ENCODE results near the gene MARVELD1.

Gene MARVELD1

GRCh38 chr10:97744405-97745035 is 31.0 kb downstream of the MARVELD1 start:
- Histone ChIP-seq H3K79me2 (ENCODE audit: control insufficient read depth, insufficient read depth, low read length) (peaks cover 2% of the 10 kb centered on the region), H3K9ac (ENCODE audit: low read length) (no peak overlapping the region), H3K79me1 (ENCODE audit: low read length) (peaks cover 19% of the 10 kb centered on the region), H3K4ac (ENCODE audit: low read depth, low read length) (no peak overlapping the region), H3K18ac (ENCODE audit: low read length) (no peak overlapping the region), H2BK5ac (ENCODE audit: low read length) (no peak overlapping the region), H3K4me3 (ENCODE audit: low read length) (no peak overlapping the region), H4K8ac (ENCODE audit: low read depth, low read length) (no peak overlapping the region), H3K27ac (ENCODE audit: low read depth, low read length) (no peak overlapping the region), H3K27me3 (ENCODE audit: insufficient read depth, low read length, poor library complexity) (no peaks in the 10 kb centered on the region), H3K4me2 (ENCODE audit: low read length) (no peak overlapping the region), H4K5ac (ENCODE audit: low read length) (no peak overlapping the region), H3K23ac (ENCODE audit: low read length) (no peak overlapping the region), H2BK15ac (replicated peaks; ENCODE audit: low read depth) (no peak overlapping the region), H2AK5ac (ENCODE audit: low read length) (no peak overlapping the region), H3K36me3 (ENCODE audit: control insufficient read depth, insufficient read depth, low read length) (peaks cover 10% of the 10 kb centered on the region), H2BK120ac (ENCODE audit: low read depth, low read length) (no peak overlapping the region), H3K4me1 (ENCODE audit: control insufficient read depth, low read depth, low read length) (no peaks in the 10 kb centered on the region), H3K56ac (ENCODE audit: low read length) (no peak overlapping the region)
- no peak for DNase-seq
- WGBS (ENCODE audit: extremely low coverage, insufficient coverage, low lambda C conversion rate) = no CpG with 5 or more reads among the region's 15 CpGs

- no peak overlapping the region for H3K9ac ChIP-seq (ENCODE audit: low read length)
- no peaks in the 10 kb centered on the region for H3K4me1 ChIP-seq (ENCODE audit: control insufficient read depth, low read depth, low read length)
- peaks cover 13% of the 10 kb centered on the region for H3K36me3 ChIP-seq (ENCODE audit: control insufficient read depth, insufficient read depth, low read length)
- H3K4me2 ChIP-seq (ENCODE audit: low read length) = no peak overlapping the region
- no peak overlapping the region for H4K5ac ChIP-seq (ENCODE audit: low read length)
- no peak overlapping the region for H2BK5ac ChIP-seq (ENCODE audit: low read length)
- no peak overlapping the region for H3K23ac ChIP-seq (ENCODE audit: low read length)
- H3K27me3 ChIP-seq (ENCODE audit: insufficient read depth, low read length, poor library complexity) = no peaks in the 10 kb centered on the region
- no peak overlapping the region for H2BK120ac ChIP-seq (ENCODE audit: low read depth, low read length)
- no peak overlapping the region for H2BK15ac ChIP-seq (replicated peaks; ENCODE audit: low read depth)
- no peak overlapping the region for H4K8ac ChIP-seq (ENCODE audit: low read depth, low read length)
- no peak for DNase-seq
- no peak overlapping the region for H3K4me3 ChIP-seq (ENCODE audit: low read length)
- H3K79me2 ChIP-seq (ENCODE audit: control insufficient read depth, insufficient read depth, low read length) = no peaks in the 10 kb centered on the region
- H3K18ac ChIP-seq (ENCODE audit: low read length) = no peak overlapping the region
- no peak overlapping the region for H3K27ac ChIP-seq (ENCODE audit: low read depth, low read length)
- peaks cover 9% of the 10 kb centered on the region for H3K79me1 ChIP-seq (ENCODE audit: low read length)
- no peak overlapping the region for H3K56ac ChIP-seq (ENCODE audit: low read length)
- H3K4ac ChIP-seq (ENCODE audit: low read depth, low read length) = no peak overlapping the region
- no CpG with 5 or more reads among the region's 1 CpG for WGBS (ENCODE audit: extremely low coverage, insufficient coverage, low lambda C conversion rate)
- H2AK5ac ChIP-seq (ENCODE audit: low read length) = no peak overlapping the region
Observed at GRCh38 chr10:97747573-97747972, 34.0 kb downstream of the MARVELD1 start.

GRCh38 chr10:97748116-97748515 is 34.6 kb downstream of the MARVELD1 start:
- WGBS (ENCODE audit: extremely low coverage, insufficient coverage, low lambda C conversion rate) = no CpG with 5 or more reads among the region's 10 CpGs
- Histone ChIP-seq H3K4me2 (ENCODE audit: low read length) (no peak overlapping the region), H3K4me3 (ENCODE audit: low read length) (no peak overlapping the region), H2BK120ac (ENCODE audit: low read depth, low read length) (no peak overlapping the region), H3K79me2 (ENCODE audit: control insufficient read depth, insufficient read depth, low read length) (no peaks in the 10 kb centered on the region), H3K27me3 (ENCODE audit: insufficient read depth, low read length, poor library complexity) (no peaks in the 10 kb centered on the region), H3K23ac (ENCODE audit: low read length) (no peak overlapping the region), H3K79me1 (ENCODE audit: low read length) (peaks cover 6% of the 10 kb centered on the region), H3K4ac (ENCODE audit: low read depth, low read length) (no peak overlapping the region), H3K27ac (ENCODE audit: low read depth, low read length) (no peak overlapping the region), H2BK5ac (ENCODE audit: low read length) (no peak overlapping the region), H3K4me1 (ENCODE audit: control insufficient read depth, low read depth, low read length) (no peaks in the 10 kb centered on the region), H2BK15ac (replicated peaks; ENCODE audit: low read depth) (no peak overlapping the region), H3K56ac (ENCODE audit: low read length) (no peak overlapping the region), H2AK5ac (ENCODE audit: low read length) (no peak overlapping the region), H3K9ac (ENCODE audit: low read length) (no peak overlapping the region), H3K36me3 (ENCODE audit: control insufficient read depth, insufficient read depth, low read length) (peaks cover 13% of the 10 kb centered on the region), H4K8ac (ENCODE audit: low read depth, low read length) (no peak overlapping the region), H4K5ac (ENCODE audit: low read length) (no peak overlapping the region), H3K18ac (ENCODE audit: low read length) (no peak overlapping the region)
- DNase-seq = no peak

- H3K79me1 ChIP-seq (ENCODE audit: low read length) = no peaks in the 10 kb centered on the region
- H3K4me2 ChIP-seq (ENCODE audit: low read length) = no peak overlapping the region
- H4K8ac ChIP-seq (ENCODE audit: low read depth, low read length) = no peak overlapping the region
- H3K4me1 ChIP-seq (ENCODE audit: control insufficient read depth, low read depth, low read length) = no peaks in the 10 kb centered on the region
- H2BK120ac ChIP-seq (ENCODE audit: low read depth, low read length) = no peak overlapping the region
- H4K5ac ChIP-seq (ENCODE audit: low read length) = no peak overlapping the region
- H3K18ac ChIP-seq (ENCODE audit: low read length) = no peak overlapping the region
- H3K4ac ChIP-seq (ENCODE audit: low read depth, low read length) = no peak overlapping the region
- no peaks in the 10 kb centered on the region for H3K27me3 ChIP-seq (ENCODE audit: insufficient read depth, low read length, poor library complexity)
- peaks cover 21% of the 10 kb centered on the region for H3K36me3 ChIP-seq (ENCODE audit: control insufficient read depth, insufficient read depth, low read length)
- H3K9ac ChIP-seq (ENCODE audit: low read length) = no peak overlapping the region
- H3K23ac ChIP-seq (ENCODE audit: low read length) = no peak overlapping the region
- H2BK5ac ChIP-seq (ENCODE audit: low read length) = no peak overlapping the region
- no peak for DNase-seq
- no peak overlapping the region for H2AK5ac ChIP-seq (ENCODE audit: low read length)
- H3K4me3 ChIP-seq (ENCODE audit: low read length) = no peak overlapping the region
- H3K56ac ChIP-seq (ENCODE audit: low read length) = no peak overlapping the region
- no peaks in the 10 kb centered on the region for H3K79me2 ChIP-seq (ENCODE audit: control insufficient read depth, insufficient read depth, low read length)
- H2BK15ac ChIP-seq (replicated peaks; ENCODE audit: low read depth) = no peak overlapping the region
- H3K27ac ChIP-seq (ENCODE audit: low read depth, low read length) = no peak overlapping the region
- no CpG with 5 or more reads among the region's 18 CpGs for WGBS (ENCODE audit: extremely low coverage, insufficient coverage, low lambda C conversion rate)
Observed at GRCh38 chr10:97752956-97753355, 39.4 kb downstream of the MARVELD1 start.

GRCh38 chr10:97754726-97755125 is 41.2 kb downstream of the MARVELD1 start:
- Histone ChIP-seq H2BK120ac (ENCODE audit: low read depth, low read length) (no peak overlapping the region), H3K9ac (ENCODE audit: low read length) (no peak overlapping the region), H3K4me3 (ENCODE audit: low read length) (no peak overlapping the region), H3K27ac (ENCODE audit: low read depth, low read length) (no peak overlapping the region), H3K4me2 (ENCODE audit: low read length) (no peak overlapping the region), H3K18ac (ENCODE audit: low read length) (no peak overlapping the region), H2BK5ac (ENCODE audit: low read length) (no peak overlapping the region), H3K23ac (ENCODE audit: low read length) (no peak overlapping the region), H3K36me3 (ENCODE audit: control insufficient read depth, insufficient read depth, low read length) (peaks cover 16% of the 10 kb centered on the region), H2BK15ac (replicated peaks; ENCODE audit: low read depth) (no peak overlapping the region), H3K79me1 (ENCODE audit: low read length) (no peaks in the 10 kb centered on the region), H3K27me3 (ENCODE audit: insufficient read depth, low read length, poor library complexity) (no peaks in the 10 kb centered on the region), H3K79me2 (ENCODE audit: control insufficient read depth, insufficient read depth, low read length) (no peaks in the 10 kb centered on the region), H2AK5ac (ENCODE audit: low read length) (no peak overlapping the region), H3K56ac (ENCODE audit: low read length) (no peak overlapping the region), H4K5ac (ENCODE audit: low read length) (no peak overlapping the region), H3K4ac (ENCODE audit: low read depth, low read length) (no peak overlapping the region), H3K4me1 (ENCODE audit: control insufficient read depth, low read depth, low read length) (no peaks in the 10 kb centered on the region), H4K8ac (ENCODE audit: low read depth, low read length) (no peak overlapping the region)
- no CpG with 5 or more reads among the region's 4 CpGs for WGBS (ENCODE audit: extremely low coverage, insufficient coverage, low lambda C conversion rate)
- DNase-seq = no peak

GRCh38 chr10:97755718-97756117 is 42.2 kb downstream of the MARVELD1 start:
- Histone ChIP-seq H3K56ac (ENCODE audit: low read length) (no peak overlapping the region), H3K79me1 (ENCODE audit: low read length) (no peaks in the 10 kb centered on the region), H4K8ac (ENCODE audit: low read depth, low read length) (no peak overlapping the region), H2AK5ac (ENCODE audit: low read length) (no peak overlapping the region), H3K4me3 (ENCODE audit: low read length) (no peak overlapping the region), H3K79me2 (ENCODE audit: control insufficient read depth, insufficient read depth, low read length) (no peaks in the 10 kb centered on the region), H4K5ac (ENCODE audit: low read length) (no peak overlapping the region), H3K23ac (ENCODE audit: low read length) (no peak overlapping the region), H3K27ac (ENCODE audit: low read depth, low read length) (no peak overlapping the region), H2BK5ac (ENCODE audit: low read length) (no peak overlapping the region), H3K9ac (ENCODE audit: low read length) (no peak overlapping the region), H3K27me3 (ENCODE audit: insufficient read depth, low read length, poor library complexity) (no peaks in the 10 kb centered on the region), H3K18ac (ENCODE audit: low read length) (no peak overlapping the region), H3K4me2 (ENCODE audit: low read length) (no peak overlapping the region), H3K4me1 (ENCODE audit: control insufficient read depth, low read depth, low read length) (no peaks in the 10 kb centered on the region), H2BK15ac (replicated peaks; ENCODE audit: low read depth) (no peak overlapping the region), H2BK120ac (ENCODE audit: low read depth, low read length) (no peak overlapping the region), H3K4ac (ENCODE audit: low read depth, low read length) (no peak overlapping the region), H3K36me3 (ENCODE audit: control insufficient read depth, insufficient read depth, low read length) (peaks cover 17% of the 10 kb centered on the region)
- no CpG with 5 or more reads among the region's 6 CpGs for WGBS (ENCODE audit: extremely low coverage, insufficient coverage, low lambda C conversion rate)
- no peak for DNase-seq
